A549 (cell line): ENCODE data around the gene TMEM108. TPM values are rescaled to one million over a fixed set of nuclear protein-coding genes. Genes with fewer than 3 reads are reported as not detected.
A peak's percentile ranks its signal among the peaks of the same experiment; 100 is the strongest.

Source experiments
- CBX8 ChIP-seq: fragments of 200-600 bp; sonication (generic); IDR thresholded peaks from 2 replicates; pipeline ENCODE4 v1.6.1; 2016
- CEBPB ChIP-seq, 2 experiments: fragments of >200 bp in 1 of 2; sonication (Bioruptor Twin) in 1 of 2; formaldehyde crosslinking in 1 of 2; IDR thresholded peaks; 2 replicates each; pipeline ENCODE4 v1.6.1; 2012 to 2016
- CTCF ChIP-seq: fragments of >200 bp; sonication (Bioruptor Twin); formaldehyde crosslinking; IDR thresholded peaks from 3 replicates; pipeline ENCODE4 v1.5.1; 2016
- EP300 ChIP-seq, 2 experiments: fragments of >200 bp; sonication (Bioruptor Twin); formaldehyde crosslinking; IDR thresholded peaks; 2 replicates in 1 of 2; 3 replicates in 1 of 2; pipeline ENCODE4 v1.6.1; 2016 to 2017
- ESRRA ChIP-seq: fragments of 150-350 bp; IDR thresholded peaks from 2 replicates; pipeline ENCODE4 v1.6.1; 2014; ENCODE audit warnings: mild to moderate bottlenecking, low read length, borderline replicate concordance
- FOSL2 ChIP-seq, 2 experiments: fragments of 450-650 bp in 1 of 2; fragments of >200 bp in 1 of 2; sonication (Bioruptor Twin) in 1 of 2; formaldehyde crosslinking; IDR thresholded peaks; 2 replicates each; pipeline versions ENCODE4 v1.5.0 to v1.6.1; 2016 to 2020; ENCODE audit warnings: mild to moderate bottlenecking in 1 of 2, moderate library complexity in 1 of 2
- FOXS1 ChIP-seq: fragments of 250-450 bp; sonication (Bioruptor Pico); IDR thresholded peaks from 2 replicates; pipeline ENCODE4 v1.5.0; 2020; ENCODE audit warnings: mild to moderate bottlenecking, moderate library complexity
- GATA3 ChIP-seq: IDR thresholded peaks from 2 replicates; pipeline ENCODE4 v1.6.1; 2012; ENCODE audit warnings: borderline replicate concordance
- JUN ChIP-seq, 2 experiments: fragments of >200 bp; sonication (Bioruptor Twin); formaldehyde crosslinking; IDR thresholded peaks; 2 replicates in 1 of 2; 3 replicates in 1 of 2; pipeline ENCODE4 v1.6.1; 2016 to 2017
- KDM5A ChIP-seq: fragments of 200-600 bp; sonication (generic); IDR thresholded peaks from 2 replicates; pipeline ENCODE4 v1.6.1; 2016; ENCODE audit warnings: antibody characterized with exemption, mild to moderate bottlenecking
- MAZ ChIP-seq: fragments of 150-350 bp; IDR thresholded peaks from 2 replicates; pipeline ENCODE4 v1.6.1; 2014; ENCODE audit warnings: antibody characterized with exemption, low read depth, low read length, borderline replicate concordance
- MYC ChIP-seq: IDR thresholded peaks from 2 replicates; pipeline ENCODE4 v1.6.1; 2012; ENCODE audit warnings: mild to moderate bottlenecking, inconsistent platforms, low read length, improper control_type of control experiment, borderline replicate concordance
- POLR2A ChIP-seq: IDR thresholded peaks from 2 replicates; pipeline ENCODE4 v1.6.1; 2012; ENCODE audit warnings: mild to moderate bottlenecking, low read length
- RAD21 ChIP-seq, 2 experiments: fragments of >200 bp in 1 of 2; sonication (Bioruptor Twin) in 1 of 2; formaldehyde crosslinking in 1 of 2; IDR thresholded peaks in 1 of 2; conservative IDR thresholded peaks in 1 of 2; 2 replicates in 1 of 2; 3 replicates in 1 of 2; pipeline ENCODE4 v1.6.1; 2012 to 2018; ENCODE audit warnings: inconsistent platforms in 1 of 2
- RARB ChIP-seq: fragments of 250-450 bp; sonication (Bioruptor Pico); IDR thresholded peaks from 2 replicates; pipeline ENCODE4 v1.8.0; 2021; ENCODE audit warnings: mild to moderate bottlenecking, moderate library complexity
- REST ChIP-seq: fragments of 200-600 bp; sonication (generic); IDR thresholded peaks from 2 replicates; pipeline ENCODE4 v1.6.1; 2016; ENCODE audit warnings: antibody characterized with exemption, mild to moderate bottlenecking, moderate library complexity
- SMC3 ChIP-seq: fragments of >200 bp; sonication (Bioruptor Twin); formaldehyde crosslinking; IDR thresholded peaks from 3 replicates; pipeline ENCODE4 v1.6.1; 2018; ENCODE audit warnings: inconsistent platforms
- SREBF2 ChIP-seq: fragments of 450-650 bp; IDR thresholded peaks from 2 replicates; pipeline ENCODE4 v1.6.1; 2014; ENCODE audit warnings: mild to moderate bottlenecking, moderate library complexity
- TFCP2L1 ChIP-seq: fragments of 250-450 bp; sonication (Bioruptor Pico); IDR thresholded peaks from 2 replicates; pipeline ENCODE4 v1.5.0; 2021; ENCODE audit warnings: mild to moderate bottlenecking
- USF2 ChIP-seq: fragments of 450-650 bp; IDR thresholded peaks from 2 replicates; pipeline ENCODE4 v1.6.1; 2014; ENCODE audit warnings: antibody characterized with exemption
- ZFP36 ChIP-seq: fragments of 450-650 bp; IDR thresholded peaks from 2 replicates; pipeline ENCODE4 v1.6.1; 2014; ENCODE audit warnings: borderline replicate concordance; ENCODE audit not compliant: partially characterized antibody
- ZNF302 ChIP-seq: fragments of 250-450 bp; sonication (Bioruptor Pico); IDR thresholded peaks from 2 replicates; pipeline ENCODE4 v1.9.0; 2021; ENCODE audit warnings: inconsistent platforms, mild to moderate bottlenecking, moderate library complexity
- ZSCAN20 ChIP-seq: fragments of 250-450 bp; sonication (Bioruptor Pico); IDR thresholded peaks from 2 replicates; pipeline ENCODE4 v1.8.0; 2022; ENCODE audit warnings: mild to moderate bottlenecking, moderate library complexity
- polyA plus RNA-seq, 4 experiments: library from polyadenylated mRNA; depleted of rRNA in 3 of 4; stranded (reverse); fragments of >200 nt; fragmentation: RNase III in 1 of 4; extraction: RNeasy Plus Mini Kit Qiagen cat#74134 plus additional on column Dnase treatment in 1 of 4; gene quantifications; 2 replicates in 3 of 4; 3 replicates in 1 of 4; pipeline ENCODE4 v1.2.3, GENCODE V29; 2011 to 2017

TMEM108 gene
- polyA plus RNA-seq, 2 of the 4 experiments (the other 2 are of a cell fraction): not detected

- TF ChIP-seq USF2: no peak
- peak in 1 of 2 experiments; percentile 47; a peak in 1 of 5 replicates for TF ChIP-seq JUN (IDR thresholded peaks at IDR 0.05)
- no peak for TF ChIP-seq MAZ
- TF ChIP-seq ESRRA: no peak
- no peak for TF ChIP-seq REST
- TF ChIP-seq FOXS1 (CRISPR knock-in tag): no peak
- TF ChIP-seq CTCF: peak; percentile 35; the same call in 2 of the 3 replicates
- peak; percentile 75 for TF ChIP-seq GATA3
- TF ChIP-seq KDM5A: no peak
- peak; percentile 43; the same call in 2 of the 3 replicates for TF ChIP-seq SMC3
- peak; percentile 43 to 60 for TF ChIP-seq RAD21 (conservative IDR thresholded peaks at IDR 0.05 in 1 of 2, IDR thresholded peaks at IDR 0.05 in 1 of 2)
- TF ChIP-seq ZNF302: no peak
- no peak for TF ChIP-seq ZFP36
- TF ChIP-seq MYC: no peak
- no peak for TF ChIP-seq RARB (CRISPR knock-in tag)
- no peak for TF ChIP-seq CBX8
- no peak for TF ChIP-seq POLR2A
- no peak for TF ChIP-seq SREBF2
- TF ChIP-seq ZSCAN20 (CRISPR knock-in tag): no peak
- TF ChIP-seq CEBPB (IDR thresholded peaks at IDR 0.05): peak; percentile 37 to 84; a peak in 2 of 4 replicates
- TF ChIP-seq FOSL2 (IDR thresholded peaks at IDR 0.05): 0 out of 2 replicates have a peak, but pooled peaks have one; percentile 30
- TF ChIP-seq FOSL2 (CRISPR knock-in tag; IDR thresholded peaks at IDR 0.05): peak; percentile 83
- TF ChIP-seq EP300 (IDR thresholded peaks at IDR 0.05): peak in 1 of 2 experiments; percentile 52; a peak in 1 of 5 replicates
- TF ChIP-seq TFCP2L1 (CRISPR knock-in tag): no peak
These were observed 405.6 kb downstream of the TMEM108 start (continued) for GRCh38 chr3:133443649-133444422.
